Measurements from ENCODE around the gene GUCY2C.

Gene GUCY2C

DNA sequence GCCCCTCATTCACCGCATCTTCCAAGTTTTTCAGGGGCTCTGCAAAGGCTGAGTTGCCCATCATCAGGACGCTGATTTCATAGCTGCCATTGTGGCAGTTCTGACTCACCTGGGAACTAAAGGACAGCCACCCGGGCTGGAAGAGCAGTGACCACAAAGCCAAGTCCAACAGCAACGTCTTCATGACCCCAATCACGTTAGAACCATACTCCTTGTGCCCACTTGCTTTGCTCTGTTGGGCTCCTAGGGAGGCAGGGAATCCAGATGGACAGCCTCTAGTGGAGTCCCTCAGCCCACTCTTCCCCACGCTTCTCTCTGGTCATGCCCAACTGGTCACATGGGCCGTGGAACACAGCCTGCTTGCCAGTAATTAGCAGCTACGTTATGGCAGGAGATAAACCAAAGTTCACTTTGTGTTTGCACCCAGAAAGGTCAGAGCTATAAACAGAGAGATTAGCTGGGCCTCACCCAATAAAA is at the start of gene GUCY2C:
GUCY2C (minus strand) TSS at position 335 of the 477 bp plus-strand sequence; CDS start at position 184, 151 bp downstream.
- H3K27ac ChIP-seq (ENCODE audit: low read depth, low read length) = no peak within 1 kb of the TSS
- H3K27me3 ChIP-seq (ENCODE audit: low read length) = no peaks in the 10 kb centered on the region
- no peaks in the 10 kb centered on the region for H3K9me2 ChIP-seq (replicated peaks; ENCODE audit: insufficient read depth, low read length)
- no peaks in the 10 kb centered on the region for H3K79me2 ChIP-seq (ENCODE audit: insufficient read depth, low read length)
- H3K9ac ChIP-seq (ENCODE audit: low read length) = no peak within 1 kb of the TSS
- H3K4me2 ChIP-seq (ENCODE audit: low read depth, low read length, poor library complexity, severe bottlenecking) = no peak within 1 kb of the TSS
- no peaks in the 10 kb centered on the region for H4K20me1 ChIP-seq (ENCODE audit: low read depth, low read length)
- H3K36me3 ChIP-seq (ENCODE audit: low read length) = no peaks in the 10 kb centered on the region
- no peaks in the 10 kb centered on the region for H3K9me3 ChIP-seq (ENCODE audit: insufficient read depth, low read length)
- no peak within 1 kb of the TSS for H3K4me3 ChIP-seq (ENCODE audit: insufficient read depth, low read length, poor library complexity, severe bottlenecking)
- TF ChIP-seq, protein P1, sequence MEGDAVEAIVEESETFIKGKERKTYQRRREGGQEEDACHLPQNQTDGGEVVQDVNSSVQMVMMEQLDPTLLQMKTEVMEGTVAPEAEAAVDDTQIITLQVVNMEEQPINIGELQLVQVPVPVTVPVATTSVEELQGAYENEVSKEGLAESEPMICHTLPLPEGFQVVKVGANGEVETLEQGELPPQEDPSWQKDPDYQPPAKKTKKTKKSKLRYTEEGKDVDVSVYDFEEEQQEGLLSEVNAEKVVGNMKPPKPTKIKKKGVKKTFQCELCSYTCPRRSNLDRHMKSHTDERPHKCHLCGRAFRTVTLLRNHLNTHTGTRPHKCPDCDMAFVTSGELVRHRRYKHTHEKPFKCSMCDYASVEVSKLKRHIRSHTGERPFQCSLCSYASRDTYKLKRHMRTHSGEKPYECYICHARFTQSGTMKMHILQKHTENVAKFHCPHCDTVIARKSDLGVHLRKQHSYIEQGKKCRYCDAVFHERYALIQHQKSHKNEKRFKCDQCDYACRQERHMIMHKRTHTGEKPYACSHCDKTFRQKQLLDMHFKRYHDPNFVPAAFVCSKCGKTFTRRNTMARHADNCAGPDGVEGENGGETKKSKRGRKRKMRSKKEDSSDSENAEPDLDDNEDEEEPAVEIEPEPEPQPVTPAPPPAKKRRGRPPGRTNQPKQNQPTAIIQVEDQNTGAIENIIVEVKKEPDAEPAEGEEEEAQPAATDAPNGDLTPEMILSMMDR (IDR thresholded peaks at IDR 0.05; ENCODE audit: insufficient read depth, low read length, poor library complexity, severe bottlenecking) = no peak
- no peak for TF ChIP-seq EZH2phosphoT487 (conservative IDR thresholded peaks at IDR 0.05; ENCODE audit: low read length)
- no peak within 1 kb of the TSS for H2AFZ ChIP-seq (ENCODE audit: low read depth, low read length, severe bottlenecking)
- H3F3A ChIP-seq (ENCODE audit: insufficient read depth) = no peaks in the 10 kb centered on the region

DNA sequence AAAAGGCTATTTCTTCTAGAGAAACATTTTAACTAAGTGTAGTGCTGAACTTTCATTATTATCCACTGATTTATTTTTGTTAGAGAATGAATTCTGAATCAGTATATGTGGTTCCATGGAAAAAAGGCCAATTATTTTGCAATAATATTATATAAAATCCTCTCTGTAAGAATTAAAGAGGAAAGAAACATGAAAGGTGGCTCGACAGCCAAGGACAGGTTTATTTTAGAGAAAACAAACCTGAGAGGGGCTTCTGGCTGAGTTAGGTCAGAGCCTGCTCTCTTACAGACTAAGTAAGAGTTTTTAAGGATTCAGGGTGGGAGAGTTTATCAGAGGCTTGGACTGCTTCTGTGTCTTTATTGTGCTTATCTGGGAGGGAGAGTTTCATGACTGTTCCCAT is 46.7 kb upstream of the GUCY2C start:
- Histone ChIP-seq H3K9me3 (ENCODE audit: insufficient read depth, low read length) (no peaks in the 10 kb centered on the region), H3K36me3 (ENCODE audit: low read length) (no peaks in the 10 kb centered on the region), H4K20me1 (ENCODE audit: low read depth, low read length) (no peaks in the 10 kb centered on the region), H3K4me3 (ENCODE audit: insufficient read depth, low read length, poor library complexity, severe bottlenecking) (no peak overlapping the region), H3F3A (ENCODE audit: insufficient read depth) (no peaks in the 10 kb centered on the region), H3K27ac (ENCODE audit: low read depth, low read length) (no peak overlapping the region), H3K9ac (ENCODE audit: low read length) (no peak overlapping the region), H3K27me3 (ENCODE audit: low read length) (no peaks in the 10 kb centered on the region), H3K4me2 (ENCODE audit: low read depth, low read length, poor library complexity, severe bottlenecking) (no peak overlapping the region), H3K9me2 (replicated peaks; ENCODE audit: insufficient read depth, low read length) (no peaks in the 10 kb centered on the region), H2AFZ (ENCODE audit: low read depth, low read length, severe bottlenecking) (no peak overlapping the region), H3K79me2 (ENCODE audit: insufficient read depth, low read length) (no peaks in the 10 kb centered on the region)
- no peak for TF ChIP-seq EZH2phosphoT487 (conservative IDR thresholded peaks at IDR 0.05; ENCODE audit: low read length)
- TF ChIP-seq, protein P1 (IDR thresholded peaks at IDR 0.05; ENCODE audit: insufficient read depth, low read length, poor library complexity, severe bottlenecking) = no peak

DNA sequence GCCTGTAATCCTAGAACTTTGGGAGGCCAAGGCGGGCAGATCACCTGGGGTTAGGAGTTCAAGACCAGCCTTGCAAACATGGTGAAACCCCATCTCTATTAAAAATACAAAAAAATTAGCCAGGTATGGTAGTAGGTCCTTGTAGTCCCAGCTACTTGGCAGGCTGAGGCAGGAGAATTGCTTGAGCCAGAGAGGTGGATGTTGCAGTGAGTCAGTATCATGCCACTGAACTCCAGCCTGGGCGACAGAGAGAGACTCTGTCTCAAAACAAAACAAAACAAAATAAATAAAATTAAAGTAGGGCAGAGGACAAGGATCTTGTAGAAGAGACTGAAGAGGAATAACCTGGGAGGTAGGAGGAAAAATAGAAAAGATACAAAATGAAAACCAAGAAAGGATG is 45.5 kb upstream of the GUCY2C start:
- Histone ChIP-seq H4K20me1 (ENCODE audit: low read depth, low read length) (no peaks in the 10 kb centered on the region), H2AFZ (ENCODE audit: low read depth, low read length, severe bottlenecking) (no peak overlapping the region), H3K4me3 (ENCODE audit: insufficient read depth, low read length, poor library complexity, severe bottlenecking) (no peak overlapping the region), H3K4me2 (ENCODE audit: low read depth, low read length, poor library complexity, severe bottlenecking) (no peak overlapping the region), H3K79me2 (ENCODE audit: insufficient read depth, low read length) (no peaks in the 10 kb centered on the region), H3K27me3 (ENCODE audit: low read length) (no peaks in the 10 kb centered on the region), H3K9ac (ENCODE audit: low read length) (no peak overlapping the region), H3K9me2 (replicated peaks; ENCODE audit: insufficient read depth, low read length) (no peaks in the 10 kb centered on the region), H3F3A (ENCODE audit: insufficient read depth) (no peaks in the 10 kb centered on the region), H3K27ac (ENCODE audit: low read depth, low read length) (no peak overlapping the region), H3K36me3 (ENCODE audit: low read length) (no peaks in the 10 kb centered on the region), H3K9me3 (ENCODE audit: insufficient read depth, low read length) (no peaks in the 10 kb centered on the region)
- TF ChIP-seq, protein P1 (IDR thresholded peaks at IDR 0.05; ENCODE audit: insufficient read depth, low read length, poor library complexity, severe bottlenecking) = no peak
- no peak for TF ChIP-seq EZH2phosphoT487 (conservative IDR thresholded peaks at IDR 0.05; ENCODE audit: low read length)

Measured in SU-DHL-6 (cell line).